ENCODE measurements around the gene INSIG2.
A peak's percentile ranks its signal among the peaks of the same experiment; 100 is the strongest.

Gene INSIG2

GRCh38 chr2:118088051-118089024 lies at the start of gene INSIG2:
Gene INSIG2, plus strand, starts transcription at chr2:118088471. Its CDS starts 8,086 bp downstream, at chr2:118096557.
- DNase-seq, result peak; percentile 96 to 98 (median 97)

GRCh38 chr2:118040891-118041290 lies 47.4 kb upstream of the INSIG2 start:
- peak; percentile 29 to 49 (median 38) for DNase-seq

GRCh38 chr2:118044103-118044716 lies 44.1 kb upstream of the INSIG2 start:
- DNase-seq, result no peak

GRCh38 chr2:118044854-118045253 lies 43.4 kb upstream of the INSIG2 start:
- DNase-seq, result no peak

- no peak for DNase-seq
These were observed 43.0 kb upstream of the INSIG2 start for GRCh38 chr2:118045286-118045685.

- peak; percentile 52 to 81 (median 74) for DNase-seq
These were observed 41.5 kb upstream of the INSIG2 start for GRCh38 chr2:118046634-118047210.

GRCh38 chr2:118047380-118047826 lies 40.9 kb upstream of the INSIG2 start:
- peak; percentile 26 to 70 (median 62) for DNase-seq

- no peak for DNase-seq
These were observed 39.9 kb upstream of the INSIG2 start for GRCh38 chr2:118048401-118048800.

- no peak for DNase-seq
These were observed 39.0 kb upstream of the INSIG2 start for GRCh38 chr2:118049140-118049815.

GRCh38 chr2:118049816-118050140 lies 38.5 kb upstream of the INSIG2 start:
- DNase-seq, result peak in 2 of 3 donors; percentile 22 to 29

GRCh38 chr2:118050386-118050785 lies 37.9 kb upstream of the INSIG2 start:
- DNase-seq, result no peak

GRCh38 chr2:118050974-118051373 lies 37.3 kb upstream of the INSIG2 start:
- no peak for DNase-seq

GRCh38 chr2:118051826-118052358 lies 36.4 kb upstream of the INSIG2 start:
- no peak for DNase-seq

GRCh38 chr2:118052474-118052873 lies 35.8 kb upstream of the INSIG2 start:
- DNase-seq, result no peak

- DNase-seq, result no peak
These were observed 34.6 kb upstream of the INSIG2 start for GRCh38 chr2:118053681-118054080.

GRCh38 chr2:118054213-118055008 lies 33.9 kb upstream of the INSIG2 start:
- no peak for DNase-seq

GRCh38 chr2:118055512-118056164 lies 32.6 kb upstream of the INSIG2 start:
- DNase-seq, result peak; percentile 18 to 50 (median 27)

- DNase-seq, result peak; percentile 64 to 66 (median 65)
These were observed 32.1 kb upstream of the INSIG2 start for GRCh38 chr2:118056165-118056534.

- no peak for DNase-seq
These were observed 31.5 kb upstream of the INSIG2 start for GRCh38 chr2:118056801-118057200.

GRCh38 chr2:118058951-118059350 lies 29.3 kb upstream of the INSIG2 start:
- no peak for DNase-seq

- DNase-seq, result peak; percentile 26 to 35 (median 33)
These were observed 28.3 kb upstream of the INSIG2 start for GRCh38 chr2:118059919-118060478.
